ENCODE data around the gene PIGH. TPM values are rescaled to one million over a fixed set of nuclear protein-coding genes. Genes with fewer than 3 reads are reported as not detected.
"Not testable (repeated sequence)": the region's sequence is repeated elsewhere in the genome, so short reads cannot be mapped to it uniquely, and the experiment has no call there.

The PIGH gene
- total RNA-seq, 2 donors from 2014 or later: 32.7 to 34.5 TPM

DNA sequence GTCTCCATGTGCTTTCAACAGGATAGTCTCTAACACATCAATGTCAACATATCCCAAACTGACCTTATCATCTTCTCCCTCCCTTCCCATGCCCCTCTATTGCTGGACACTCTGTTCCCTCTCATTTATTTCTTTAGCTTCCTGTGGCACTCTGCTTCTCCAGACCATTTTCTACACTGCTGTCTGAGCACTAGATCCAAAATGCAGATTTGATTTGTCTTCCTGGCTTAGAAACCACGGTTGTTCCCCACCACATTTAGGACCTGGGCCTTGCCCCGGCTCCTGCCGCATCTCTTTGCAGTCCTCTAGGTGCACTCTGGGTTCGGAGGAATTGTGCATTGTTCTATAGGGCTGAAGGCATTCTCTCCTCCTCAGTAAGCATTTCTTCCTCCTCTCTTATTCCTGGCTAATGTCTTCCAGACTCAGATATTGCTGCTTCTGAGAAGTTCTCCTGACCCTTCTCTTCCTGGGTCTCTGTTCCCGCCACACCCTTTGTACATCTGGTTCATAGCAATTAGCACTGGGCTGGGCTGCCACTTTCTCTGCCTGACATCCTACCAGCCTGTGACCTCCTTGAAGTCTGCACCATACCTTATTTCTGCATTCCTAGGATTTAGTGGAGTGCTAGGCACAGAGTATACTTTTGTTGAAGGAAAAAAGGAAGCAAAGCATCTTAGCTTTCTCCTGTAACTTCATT is 33.5 kb upstream of the PIGH start:
- H3K9me3 ChIP-seq: no peaks in the 10 kb centered on the region
- TF ChIP-seq, protein P1, sequence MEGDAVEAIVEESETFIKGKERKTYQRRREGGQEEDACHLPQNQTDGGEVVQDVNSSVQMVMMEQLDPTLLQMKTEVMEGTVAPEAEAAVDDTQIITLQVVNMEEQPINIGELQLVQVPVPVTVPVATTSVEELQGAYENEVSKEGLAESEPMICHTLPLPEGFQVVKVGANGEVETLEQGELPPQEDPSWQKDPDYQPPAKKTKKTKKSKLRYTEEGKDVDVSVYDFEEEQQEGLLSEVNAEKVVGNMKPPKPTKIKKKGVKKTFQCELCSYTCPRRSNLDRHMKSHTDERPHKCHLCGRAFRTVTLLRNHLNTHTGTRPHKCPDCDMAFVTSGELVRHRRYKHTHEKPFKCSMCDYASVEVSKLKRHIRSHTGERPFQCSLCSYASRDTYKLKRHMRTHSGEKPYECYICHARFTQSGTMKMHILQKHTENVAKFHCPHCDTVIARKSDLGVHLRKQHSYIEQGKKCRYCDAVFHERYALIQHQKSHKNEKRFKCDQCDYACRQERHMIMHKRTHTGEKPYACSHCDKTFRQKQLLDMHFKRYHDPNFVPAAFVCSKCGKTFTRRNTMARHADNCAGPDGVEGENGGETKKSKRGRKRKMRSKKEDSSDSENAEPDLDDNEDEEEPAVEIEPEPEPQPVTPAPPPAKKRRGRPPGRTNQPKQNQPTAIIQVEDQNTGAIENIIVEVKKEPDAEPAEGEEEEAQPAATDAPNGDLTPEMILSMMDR (IDR thresholded peaks at IDR 0.05): no peak
- H3K4me1 ChIP-seq (ENCODE audit: control insufficient read depth in 1 of 2, low read depth in 2 of 2): no peaks in the 10 kb centered on the region
- DNase-seq (ENCODE audit: low spot score) (no peak), ATAC-seq (ENCODE audit: insufficient number of reproducible peaks, low FRiP score, low read depth) (no peak)
- no peaks in the 10 kb centered on the region for H3K36me3 ChIP-seq
- no peaks in the 10 kb centered on the region for H3K27me3 ChIP-seq (replicated peaks; ENCODE audit: insufficient read depth)
- H3K27ac ChIP-seq: no peak overlapping the region
- H3K4me3 ChIP-seq: no peak overlapping the region

DNA sequence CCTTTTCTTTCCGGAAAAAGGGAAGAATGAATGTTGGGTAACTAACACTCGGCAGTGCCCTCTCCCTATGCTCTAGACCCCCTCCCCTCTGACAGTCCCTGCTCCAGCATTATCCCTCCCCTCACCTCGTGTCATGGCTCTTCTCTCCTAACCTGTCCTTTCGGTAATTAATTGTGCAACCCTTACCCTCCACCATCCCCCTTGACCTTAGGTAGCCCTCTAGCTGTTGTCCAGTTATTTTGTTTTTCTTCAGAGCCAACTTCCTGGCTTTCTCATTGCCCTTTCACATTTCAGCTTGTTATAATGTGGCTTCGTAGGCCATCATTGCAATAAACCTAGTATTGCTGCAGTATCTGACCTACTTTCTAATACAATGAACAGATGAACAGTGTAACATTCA is 30.9 kb upstream of the PIGH start:
- no peaks in the 10 kb centered on the region for H3K27me3 ChIP-seq (replicated peaks; ENCODE audit: insufficient read depth)

DNA sequence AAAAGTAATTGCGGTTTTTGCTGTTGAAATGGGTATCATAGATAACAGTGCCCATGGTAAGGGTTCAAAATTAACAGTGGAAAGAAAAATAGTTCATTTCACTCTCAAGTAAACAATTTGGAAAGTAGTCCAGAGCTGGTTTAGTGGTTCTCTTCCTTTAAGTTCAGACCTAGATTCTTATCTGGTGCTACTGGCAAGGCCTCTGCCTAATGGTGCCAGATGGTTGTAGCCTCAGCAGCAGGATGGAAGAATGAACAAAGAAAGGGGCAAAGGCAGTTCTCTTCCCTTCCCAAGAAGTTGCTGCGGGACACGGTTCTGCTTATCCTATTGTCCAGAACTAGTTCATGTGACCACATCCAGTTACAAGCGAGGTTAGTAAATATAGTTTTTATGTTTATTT is 30.1 kb upstream of the PIGH start:
- TF ChIP-seq, protein P1 (IDR thresholded peaks at IDR 0.05): no peak
- no peaks in the 10 kb centered on the region for H3K36me3 ChIP-seq
- no peak for ATAC-seq (ENCODE audit: insufficient number of reproducible peaks, low FRiP score, low read depth)
- no peak for DNase-seq (ENCODE audit: low spot score)
- H3K27ac ChIP-seq: no peak overlapping the region
- no peaks in the 10 kb centered on the region for H3K4me1 ChIP-seq (ENCODE audit: control insufficient read depth in 1 of 2, low read depth in 2 of 2)
- H3K4me3 ChIP-seq: no peak overlapping the region
- no peaks in the 10 kb centered on the region for H3K27me3 ChIP-seq (replicated peaks; ENCODE audit: insufficient read depth)
- H3K9me3 ChIP-seq: no peaks in the 10 kb centered on the region

More for the DNA sequence above, 30.9 kb upstream of the PIGH start:
- Histone ChIP-seq H3K9me3 (no peaks in the 10 kb centered on the region), H3K4me3 (no peak overlapping the region), H3K27ac (no peak overlapping the region), H3K4me1 (ENCODE audit: control insufficient read depth in 1 of 2, low read depth in 2 of 2) (no peaks in the 10 kb centered on the region), H3K36me3 (no peaks in the 10 kb centered on the region)
- TF ChIP-seq, protein P1 (IDR thresholded peaks at IDR 0.05): no peak
- ATAC-seq (ENCODE audit: insufficient number of reproducible peaks, low FRiP score, low read depth) (no peak), DNase-seq (ENCODE audit: low spot score) (no peak)

DNA sequence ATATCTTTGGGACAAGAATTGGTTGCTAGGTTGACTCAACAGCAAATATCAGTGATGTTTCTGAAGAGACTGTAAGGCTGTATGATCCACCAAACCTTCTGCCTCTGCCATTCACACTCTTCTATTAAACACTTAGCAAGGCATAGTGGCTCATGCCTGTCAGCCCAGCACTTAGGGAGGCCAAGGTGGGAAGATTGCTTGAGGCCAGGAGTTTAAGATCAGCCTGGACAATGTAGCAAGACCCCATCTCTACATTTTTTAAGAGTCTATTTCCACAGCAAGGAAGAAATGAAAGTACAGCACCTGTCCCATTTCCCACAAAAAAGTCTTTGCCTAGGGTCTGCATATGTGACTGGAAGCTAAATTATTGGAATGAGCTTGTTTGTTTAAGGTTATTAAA is 27.5 kb upstream of the PIGH start:
- H3K27me3 ChIP-seq (replicated peaks; ENCODE audit: insufficient read depth): no peaks in the 10 kb centered on the region
- no peak for DNase-seq (ENCODE audit: low spot score)
- H3K4me1 ChIP-seq (ENCODE audit: control insufficient read depth in 1 of 2, low read depth in 2 of 2): peaks cover 4 to 13% of the 10 kb centered on the region in 2 donors
- no peak overlapping the region for H3K27ac ChIP-seq
- no peak overlapping the region for H3K4me3 ChIP-seq
- H3K9me3 ChIP-seq: no peaks in the 10 kb centered on the region
- H3K36me3 ChIP-seq: no peaks in the 10 kb centered on the region
- no peak for ATAC-seq (ENCODE audit: insufficient number of reproducible peaks, low FRiP score, low read depth)
- TF ChIP-seq, protein P1 (IDR thresholded peaks at IDR 0.05): no peak

DNA sequence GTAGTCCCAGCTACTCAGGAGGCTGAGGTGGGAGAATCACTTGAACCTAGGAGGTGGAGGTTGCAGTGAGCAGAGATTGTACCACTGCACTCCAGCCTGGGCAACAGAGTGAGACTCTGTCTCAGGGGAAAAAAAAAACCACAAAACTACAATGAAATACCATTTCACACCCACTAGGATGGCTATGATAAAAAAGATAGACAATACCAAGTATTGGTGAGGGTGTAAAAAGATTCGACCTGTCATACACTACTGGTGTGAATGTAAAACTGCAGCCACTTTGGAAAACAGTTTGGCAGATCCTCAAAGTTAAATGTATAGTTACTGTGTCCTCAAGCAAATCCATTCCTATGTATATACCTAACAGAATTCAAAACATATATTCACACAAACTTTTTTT is 26.1 kb upstream of the PIGH start:
- not testable (repeated sequence) for H3K36me3 ChIP-seq; H3K27ac ChIP-seq; H3K4me3 ChIP-seq; H3K27me3 ChIP-seq (replicated peaks; ENCODE audit: insufficient read depth); H3K9me3 ChIP-seq; ATAC-seq (ENCODE audit: insufficient number of reproducible peaks, low FRiP score, low read depth); DNase-seq (ENCODE audit: low spot score)
- H3K4me1 ChIP-seq (ENCODE audit: control insufficient read depth in 1 of 2, low read depth in 2 of 2): peaks cover 9 to 21% of the 10 kb centered on the region in 2 donors

DNA sequence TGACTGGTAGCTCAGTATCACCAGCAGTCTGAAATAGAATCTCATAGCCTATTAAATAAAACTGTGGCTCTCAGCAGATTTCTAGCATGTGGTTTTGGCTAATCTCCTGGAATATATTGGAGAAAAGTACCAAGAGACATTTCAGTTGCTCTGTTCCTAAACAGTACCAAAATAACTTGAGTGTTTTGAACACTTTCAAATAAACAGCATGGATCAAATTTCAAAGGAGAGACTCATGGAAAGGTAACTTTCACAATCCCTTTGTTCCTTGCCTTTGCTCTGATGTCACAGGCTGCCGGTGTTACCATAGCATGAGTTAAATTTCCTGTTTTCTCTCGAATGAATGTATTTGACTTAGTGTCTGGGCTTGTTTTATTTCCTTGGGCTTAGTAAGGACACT is 23.0 kb upstream of the PIGH start:
- DNase-seq (ENCODE audit: low spot score) (no peak), ATAC-seq (ENCODE audit: insufficient number of reproducible peaks, low FRiP score, low read depth) (peak; percentile 2)
- H3K27ac ChIP-seq: peak overlapping the region; percentile 27 to 81
- no peaks in the 10 kb centered on the region for H3K9me3 ChIP-seq
- H3K4me3 ChIP-seq: peak overlapping the region; percentile 0
- TF ChIP-seq, protein P1 (IDR thresholded peaks at IDR 0.05): no peak
- H3K4me1 ChIP-seq (ENCODE audit: control insufficient read depth in 1 of 2, low read depth in 2 of 2): peaks cover 16 to 38% of the 10 kb centered on the region in 2 donors
- H3K36me3 ChIP-seq: no peaks in the 10 kb centered on the region
- H3K27me3 ChIP-seq (replicated peaks; ENCODE audit: insufficient read depth): no peaks in the 10 kb centered on the region
